Testis (tissue), 2 donors: ENCODE results near the gene SDR42E2.

Experiments used
- CTCF ChIP-seq, 3 experiments: fragments of 450-650 bp in 2 of 3; fragments of 200-600 bp in 1 of 3; sonication (generic) in 1 of 3; IDR thresholded peaks; one replicate each; pipeline ENCODE4 v1.5.1; 2016 to 2019; ENCODE audit warnings: antibody characterized with exemption in 3 of 3, mild to moderate bottlenecking in 2 of 3, moderate library complexity in 1 of 3
- POLR2A ChIP-seq: fragments of 450-650 bp; IDR thresholded peaks from one replicate; pipeline ENCODE4 v1.6.1; 2017; ENCODE audit warnings: antibody characterized with exemption, mild to moderate bottlenecking, moderate library complexity

GRCh38 chr16:22213236-22213635 lies 50.9 kb downstream of the SDR42E2 start:
- TF ChIP-seq POLR2A (no peak), CTCF (IDR thresholded peaks at IDR 0.05) (no peak)
